Lung microvascular endothelial cell (primary cell): Measurements from ENCODE around the gene PALMD. TPM values are rescaled to one million over a fixed set of nuclear protein-coding genes. Genes with fewer than 3 reads are reported as not detected.

ENCODE experiments used
- DNase-seq, 2 donors: peaks; one replicate each; pipeline versions ENCODE4 v3.0.0 to v3.0.0-alpha.2; 2010; ENCODE audit warnings: low read depth in 2 of 2
- total RNA-seq: library from RNA; depleted of rRNA; stranded (reverse); fragments of >200 nt; gene quantifications from 2 replicates; pipeline ENCODE4 v1.2.1, GENCODE V29; 2014

Gene PALMD
- 22.2 and 30.3 TPM in 2 replicates for total RNA-seq

DNA sequence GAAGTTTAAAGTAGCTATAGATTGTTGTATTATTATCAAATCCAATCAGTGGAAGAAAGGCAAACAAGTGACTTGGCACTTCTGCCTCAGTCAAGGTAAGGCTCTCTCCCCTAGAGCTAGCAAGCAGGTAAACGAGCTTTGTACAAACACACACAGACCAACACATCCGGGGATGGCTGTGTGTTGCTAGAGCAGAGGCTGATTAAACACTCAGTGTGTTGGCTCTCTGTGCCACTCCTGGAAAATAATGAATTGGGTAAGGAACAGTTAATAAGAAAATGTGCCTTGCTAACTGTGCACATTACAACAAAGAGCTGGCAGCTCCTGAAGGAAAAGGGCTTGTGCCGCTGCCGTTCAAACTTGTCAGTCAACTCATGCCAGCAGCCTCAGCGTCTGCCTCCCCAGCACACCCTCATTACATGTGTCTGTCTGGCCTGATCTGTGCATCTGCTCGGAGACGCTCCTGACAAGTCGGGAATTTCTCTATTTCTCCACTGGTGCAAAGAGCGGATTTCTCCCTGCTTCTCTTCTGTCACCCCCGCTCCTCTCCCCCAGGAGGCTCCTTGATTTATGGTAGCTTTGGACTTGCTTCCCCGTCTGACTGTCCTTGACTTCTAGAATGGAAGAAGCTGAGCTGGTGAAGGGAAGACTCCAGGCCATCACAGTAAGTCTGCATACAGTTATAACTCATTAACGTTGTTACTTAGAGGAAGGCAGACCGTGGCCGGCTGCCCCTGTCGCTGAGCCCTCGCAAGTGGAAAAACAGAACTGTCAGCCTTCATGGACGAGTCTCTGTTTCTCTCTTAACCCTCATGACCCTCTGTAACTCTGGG is at the start of gene PALMD:
Gene PALMD, plus strand, starts transcription at position 415 of the 833 bp plus-strand sequence. Its CDS starts 205 bp downstream, at position 620.
- DNase-seq = peak; percentile 67 to 88

GRCh38 chr1:99598738-99599411 is 47.0 kb upstream of the PALMD start:
- peak; percentile 43 to 51 for DNase-seq

DNA sequence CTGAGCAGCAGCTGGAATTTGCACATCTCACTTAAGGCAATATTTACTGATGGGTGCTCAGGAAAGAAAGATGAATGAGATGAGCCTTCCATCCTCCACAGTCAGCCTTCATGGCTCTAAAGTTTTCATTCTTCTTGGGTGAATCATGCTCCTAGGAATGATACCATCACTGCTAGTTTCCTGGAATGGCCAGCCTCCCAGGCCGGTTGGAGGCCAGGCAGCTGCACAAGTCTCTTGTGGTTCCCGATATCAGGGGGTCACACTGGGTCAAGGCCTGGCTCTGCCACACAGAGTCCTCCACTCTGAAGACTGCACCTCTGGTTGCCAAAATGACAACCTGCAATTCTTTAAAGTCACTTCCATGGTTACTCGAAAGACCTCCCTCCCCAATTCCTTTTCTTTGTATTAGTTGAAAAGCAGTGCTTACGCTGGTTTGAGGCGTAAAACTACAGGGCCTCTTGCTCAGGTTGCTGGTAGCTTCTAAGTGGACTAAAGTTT is 46.2 kb upstream of the PALMD start:
- DNase-seq = peak in 1 of 2 donors; percentile 94

DNA sequence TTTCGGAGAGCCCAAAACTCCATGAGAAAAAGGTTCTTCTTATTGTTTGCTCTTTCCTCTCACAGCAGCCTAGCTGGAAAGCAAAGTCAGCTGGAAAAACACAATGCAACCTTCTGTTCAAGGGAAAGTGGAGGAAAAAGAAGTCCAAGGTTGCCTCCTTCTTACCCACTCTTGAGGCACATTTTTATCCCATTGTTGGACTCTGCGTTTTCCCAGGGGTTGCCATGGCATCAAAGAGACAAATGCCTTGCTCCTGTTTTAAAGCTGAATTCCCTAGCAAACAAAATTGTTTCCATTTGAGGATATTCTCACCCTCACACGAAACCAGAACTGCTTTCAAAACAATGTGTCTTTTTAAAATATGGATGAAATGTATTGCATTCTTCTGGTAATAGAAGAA is 45.1 kb upstream of the PALMD start:
- DNase-seq = peak; percentile 53 to 73

DNA sequence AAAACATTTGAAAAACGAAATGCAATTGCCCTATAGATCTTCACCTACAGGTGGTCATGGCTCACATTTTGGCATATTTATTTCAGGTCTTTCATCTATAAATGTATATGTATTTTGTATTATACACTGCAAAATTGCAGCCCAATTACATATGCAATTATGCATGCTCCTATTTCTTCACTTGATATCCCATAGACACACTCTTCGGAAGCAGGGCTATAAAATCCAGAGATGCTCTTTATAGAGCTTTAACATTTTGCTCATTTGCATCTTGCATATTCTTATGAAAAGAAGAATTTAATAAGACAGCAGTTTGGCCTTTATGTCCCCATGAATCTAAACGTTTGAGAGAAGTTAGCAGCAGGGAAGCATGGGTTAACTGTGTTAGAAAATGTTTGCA is 44.7 kb upstream of the PALMD start:
- DNase-seq = no peak

DNA sequence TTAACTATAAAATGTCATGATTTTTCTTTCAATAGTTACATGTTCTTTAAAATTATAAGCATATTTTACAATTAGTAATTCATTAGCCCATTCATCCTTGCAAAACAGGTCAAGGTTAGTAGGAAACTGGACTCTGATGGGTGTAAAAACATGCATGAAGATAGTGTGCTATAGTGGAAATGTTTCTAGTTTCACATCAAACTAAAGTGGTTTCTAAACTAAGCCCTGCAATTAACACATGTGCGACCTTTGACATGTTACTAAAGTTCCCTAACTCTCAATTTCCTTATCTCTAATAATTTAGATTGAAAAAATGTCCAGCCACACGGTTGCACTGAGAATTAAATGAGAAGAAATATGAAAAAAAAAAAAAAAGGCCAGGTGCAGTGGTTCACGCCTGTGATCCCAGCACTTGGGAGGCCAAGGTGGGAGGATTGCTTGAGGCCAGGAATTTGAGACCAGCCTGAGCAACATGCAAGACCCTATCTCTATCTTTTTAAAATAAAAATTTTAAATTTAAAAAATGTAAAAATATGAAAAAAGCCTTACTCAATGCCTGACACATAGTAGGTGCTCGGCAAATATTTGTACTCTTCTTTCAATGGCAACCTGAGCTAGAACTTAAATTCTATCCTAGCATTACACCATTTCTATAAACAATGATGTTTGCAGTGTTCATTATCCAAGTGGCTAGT is 44.1 kb upstream of the PALMD start:
- no peak for DNase-seq

- peak in 1 of 2 donors; percentile 35 for DNase-seq
Measured at GRCh38 chr1:99602404-99602969, 43.4 kb upstream of the PALMD start.

DNA sequence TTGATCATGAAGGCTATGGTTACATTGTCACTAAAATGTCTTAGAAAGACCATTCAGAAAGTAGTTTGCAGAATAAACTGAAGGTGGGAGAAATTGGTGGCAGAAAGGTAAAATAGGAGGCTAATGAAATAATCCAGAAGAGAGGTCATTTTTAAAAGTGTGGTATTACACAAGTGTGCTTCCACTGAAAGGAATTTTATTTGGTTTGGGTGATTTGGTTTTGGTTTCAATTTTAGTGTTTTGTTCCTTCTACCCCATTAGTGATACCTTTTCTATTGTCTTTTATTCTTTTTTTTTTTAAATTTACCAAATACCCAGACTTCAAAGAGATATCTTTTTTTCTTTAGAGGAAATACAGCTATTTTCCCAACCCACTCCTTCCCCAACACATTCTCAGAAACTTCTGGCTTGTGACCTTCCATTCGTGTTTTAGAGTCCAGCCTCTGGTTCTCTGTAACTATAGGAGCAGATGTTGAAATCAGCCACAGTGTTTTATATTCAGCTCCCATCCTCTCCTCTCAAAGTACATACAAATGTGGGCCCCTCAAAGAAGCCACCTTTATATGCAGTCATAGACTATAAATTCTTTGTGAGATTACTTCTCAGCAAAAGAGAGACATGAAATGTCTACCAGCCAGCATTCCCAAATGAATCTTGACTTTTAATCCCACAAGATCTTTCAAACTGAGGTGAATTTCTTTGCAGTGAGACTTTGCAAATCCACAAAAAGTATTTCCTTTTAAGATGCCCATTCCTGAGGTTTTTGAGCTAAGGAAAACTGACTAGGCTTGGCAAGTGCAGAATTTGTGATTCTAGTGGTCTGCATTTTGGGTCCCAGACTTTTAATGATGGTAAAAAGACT is 42.0 kb upstream of the PALMD start:
- DNase-seq = peak; percentile 36 to 46

- no peak for DNase-seq
Measured at GRCh38 chr1:99606306-99606705, 39.6 kb upstream of the PALMD start.

DNA sequence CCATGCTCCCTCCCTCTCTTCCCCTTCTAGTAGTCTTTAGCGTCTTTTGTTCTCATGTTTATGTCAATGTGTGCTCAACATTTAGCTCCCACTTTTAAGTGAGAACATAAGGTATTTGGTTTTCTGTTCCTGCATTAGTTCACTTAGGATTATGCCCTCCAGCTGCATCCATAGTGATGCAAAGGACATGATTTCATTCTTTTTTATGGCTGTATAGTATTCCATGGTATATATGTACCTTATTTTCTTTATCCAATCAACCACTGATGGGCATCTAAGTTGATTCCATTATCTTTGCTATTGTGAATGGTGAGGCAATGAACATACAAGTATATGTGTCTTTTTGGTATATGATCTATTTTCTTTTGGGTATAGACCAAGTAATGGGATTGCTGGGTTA is 38.3 kb upstream of the PALMD start:
- no peak for DNase-seq

DNA sequence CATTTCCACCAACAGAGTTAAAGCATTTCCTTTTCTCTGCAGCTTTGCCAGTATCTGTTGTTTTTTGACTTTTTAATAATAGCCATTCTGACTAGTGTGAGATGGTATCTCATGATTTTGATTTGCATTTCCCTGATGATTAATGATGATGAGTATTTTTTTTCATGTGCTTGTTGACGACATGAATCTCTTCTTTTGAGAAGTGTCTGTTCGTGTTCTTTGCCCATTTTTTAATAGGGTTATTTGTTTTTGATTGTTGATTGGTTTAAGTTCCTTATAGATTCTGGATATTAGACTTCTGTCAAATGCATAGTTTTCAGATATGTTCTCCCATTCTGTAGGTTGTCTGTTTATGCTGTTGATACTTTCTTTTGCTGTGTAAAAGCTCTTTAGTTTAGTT is 37.9 kb upstream of the PALMD start:
- no peak for DNase-seq

- DNase-seq = no peak
Measured at GRCh38 chr1:99613716-99614115, 32.2 kb upstream of the PALMD start.

- DNase-seq = no peak
Measured at GRCh38 chr1:99614728-99615127, 31.2 kb upstream of the PALMD start.

DNA sequence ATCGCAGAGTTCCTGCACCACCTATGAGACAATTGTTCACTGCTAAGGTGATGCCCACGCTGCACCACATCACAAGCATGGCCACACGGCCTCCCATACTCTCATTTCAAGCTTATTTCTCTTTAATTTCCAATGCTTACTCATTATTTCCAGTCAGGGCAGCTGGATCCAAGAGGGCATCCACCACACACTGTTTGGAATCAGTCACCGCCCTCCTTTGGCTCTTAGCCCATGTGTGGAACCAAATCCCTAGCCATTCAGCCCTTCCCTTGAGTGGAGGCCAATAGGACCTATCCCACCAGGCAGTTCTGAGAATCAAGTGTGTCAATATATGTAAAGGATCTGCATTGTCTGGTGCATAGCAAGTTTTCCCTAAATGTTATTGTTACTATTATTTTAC is 26.3 kb upstream of the PALMD start:
- peak in 1 of 2 donors; percentile 87 for DNase-seq

DNA sequence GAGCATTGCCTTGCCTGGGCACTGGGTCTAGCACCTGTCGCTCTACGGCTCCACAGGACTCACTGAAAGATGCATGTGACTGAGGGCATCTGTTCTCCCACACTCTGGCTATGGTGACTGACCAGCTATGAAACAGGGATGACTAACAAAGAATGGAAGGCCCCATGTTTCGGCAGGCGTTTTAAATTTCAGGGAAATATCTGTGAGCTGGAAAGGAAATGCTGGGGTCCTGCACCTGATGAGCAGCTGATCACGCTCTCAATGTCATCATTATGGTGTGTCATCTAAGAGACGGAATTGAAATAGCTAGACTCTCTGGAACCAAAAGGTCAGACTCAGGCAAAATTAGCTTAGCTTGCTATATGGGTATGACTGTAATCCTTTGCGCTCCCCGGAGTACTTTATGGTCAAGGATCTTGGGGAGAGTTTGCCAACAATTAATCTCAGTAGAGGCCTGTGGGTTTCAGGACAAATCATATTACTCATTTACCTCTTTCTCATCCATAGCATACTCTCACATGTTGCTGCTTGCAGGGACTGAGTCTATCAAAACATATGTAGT is 24.5 kb upstream of the PALMD start:
- no peak for DNase-seq

DNA sequence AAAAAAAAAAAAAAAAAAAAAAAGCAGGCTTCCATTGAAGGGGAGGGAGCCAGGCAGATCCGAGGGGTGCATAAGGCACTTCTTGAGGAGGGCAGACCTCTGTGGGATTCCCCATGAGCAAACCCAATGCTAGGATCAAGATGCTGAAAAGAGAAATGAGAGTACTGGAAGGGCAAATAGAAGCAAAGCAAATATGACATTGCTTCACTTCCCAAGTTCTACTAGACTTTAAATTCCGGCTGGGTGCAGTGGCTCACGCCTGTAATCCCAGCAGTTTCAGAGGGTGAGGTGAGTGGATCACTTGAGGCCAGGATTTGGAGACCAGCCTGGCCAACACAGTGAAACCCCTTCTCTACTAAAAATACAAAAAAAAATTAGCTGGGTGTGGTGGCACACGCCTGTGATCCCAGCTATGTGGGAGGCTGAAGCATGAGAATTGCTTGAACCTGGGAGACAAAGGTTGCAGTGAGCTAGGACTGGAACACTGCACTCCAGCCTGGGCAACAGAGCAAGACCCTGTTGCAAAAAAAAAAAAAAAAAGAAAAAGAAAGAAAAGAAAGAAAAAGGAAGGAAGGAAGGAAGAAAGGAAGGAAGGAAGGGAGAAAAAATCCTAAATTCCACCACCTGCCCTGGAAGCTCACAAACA is 23.1 kb upstream of the PALMD start:
- DNase-seq = no peak

DNA sequence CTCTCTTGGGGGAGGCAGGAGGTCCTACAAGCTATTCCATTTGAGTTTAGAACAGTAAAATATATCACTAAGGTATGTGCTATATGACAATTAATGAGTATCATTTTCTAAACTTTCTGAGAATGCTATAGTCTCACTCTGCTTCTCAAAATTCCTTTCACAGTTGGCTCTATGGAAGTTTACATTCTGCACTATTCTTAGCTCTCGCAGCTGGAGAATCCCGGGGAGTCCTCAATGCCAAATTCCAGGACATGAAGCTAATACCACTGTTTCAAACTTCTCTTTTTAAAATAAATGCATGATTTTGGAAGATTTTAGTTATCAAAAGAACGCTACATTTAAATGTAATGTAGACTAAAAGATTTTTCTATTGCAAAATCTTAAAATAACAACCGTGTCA is 22.4 kb upstream of the PALMD start:
- no peak for DNase-seq

DNA sequence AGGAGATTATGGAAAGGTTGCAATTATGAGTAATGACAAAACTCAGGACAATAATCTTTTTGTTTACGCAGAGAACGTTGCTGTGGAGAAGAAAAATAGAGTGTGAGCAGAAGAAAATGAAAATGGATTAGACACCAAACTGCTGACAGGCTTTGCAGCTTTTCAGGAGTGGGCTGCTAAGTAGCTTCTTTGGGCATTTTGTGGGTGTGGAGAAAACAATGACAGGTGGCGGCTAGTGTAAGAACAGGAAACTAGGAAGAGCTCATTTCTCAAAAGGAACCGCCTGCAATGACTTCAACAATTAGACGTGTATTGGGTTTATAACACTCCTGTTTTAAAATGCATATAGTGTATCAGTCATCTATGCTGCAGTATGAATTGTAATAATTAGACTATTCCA is 18.3 kb upstream of the PALMD start:
- no peak for DNase-seq

DNA sequence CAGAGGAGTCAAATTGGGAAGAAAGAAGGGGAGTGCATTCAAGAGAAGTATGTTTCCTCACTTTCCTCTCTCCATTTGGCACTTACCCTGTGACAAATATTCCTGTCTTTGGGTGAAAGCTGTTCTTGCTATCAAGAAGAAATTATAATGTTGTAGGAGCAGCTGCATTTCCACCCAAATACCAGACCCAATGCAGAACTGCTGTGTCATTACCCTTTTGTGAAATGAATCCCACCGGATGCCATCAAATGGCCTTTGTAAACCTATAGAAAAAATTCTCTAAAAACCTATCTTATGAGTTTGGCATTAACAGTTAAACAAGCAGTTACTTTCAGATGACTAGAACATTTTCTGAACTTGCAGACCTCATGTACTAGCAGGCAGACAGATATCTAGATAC is 16.7 kb upstream of the PALMD start:
- DNase-seq = no peak
